Esophagus squamous epithelium (tissue), 5 donors: ENCODE measurements around the gene FABP6. TPM values are rescaled to one million over a fixed set of nuclear protein-coding genes. Genes with fewer than 3 reads are reported as not detected.

Experiments
- DNase-seq: peaks from one replicate; lab custom pipeline; 2025; lab: John Stamatoyannopoulos, UW
- H3K27ac ChIP-seq, 4 donors: fragments of 200-600 bp; sonication (generic); one replicate each; pipeline ENCODE4 v1.5.1; 2016 to 2019; ENCODE audit warnings: mild to moderate bottlenecking in 1 of 4
- H3K27me3 ChIP-seq, 4 donors: fragments of 200-600 bp; sonication (generic); 1 replicate in 3 of 4; 2 replicates in 1 of 4; pipeline versions ENCODE4 v1.5.1 to v1.6.0; 2017 to 2021; ENCODE audit warnings: antibody characterized with exemption in 1 of 4
- H3K36me3 ChIP-seq, 3 donors: fragments of 200-600 bp; sonication (generic); one replicate each; pipeline ENCODE4 v1.5.1; 2016 to 2019
- H3K4me1 ChIP-seq, 3 donors: fragments of 200-600 bp; sonication (generic); one replicate each; pipeline ENCODE4 v1.5.1; 2017 to 2019
- H3K4me3 ChIP-seq, 4 donors: fragments of 200-600 bp; sonication (generic); 1 replicate in 3 of 4; 2 replicates in 1 of 4; pipeline ENCODE4 v1.5.1; 2016 to 2019; ENCODE audit warnings: mild to moderate bottlenecking in 2 of 4, moderate library complexity in 1 of 4
- H3K9me3 ChIP-seq, 3 donors: fragments of 200-600 bp; sonication (generic); one replicate each; pipeline ENCODE4 v1.5.1; 2016 to 2019
- CTCF ChIP-seq, 6 experiments: fragments of 450-650 bp in 4 of 6; fragments of 200-600 bp in 2 of 6; sonication (generic) in 2 of 6; IDR thresholded peaks; one replicate each; pipeline ENCODE4 v1.5.1; 2016 to 2019; ENCODE audit warnings: antibody characterized with exemption in 6 of 6, mild to moderate bottlenecking in 4 of 6, moderate library complexity in 4 of 6
- POLR2A ChIP-seq, 4 donors: fragments of 450-650 bp; IDR thresholded peaks; one replicate each; pipeline ENCODE4 v1.6.1; 2017; ENCODE audit warnings: antibody characterized with exemption in 4 of 4, mild to moderate bottlenecking in 4 of 4, moderate library complexity in 3 of 4
- WGBS, 2 donors: methylation state at CpG; one replicate each; pipeline ENCODE4 v1.1.5; 2018; 5-methylcytosine and 5-hydroxymethylcytosine counted together
- intact Hi-C: fragments of 100-400 bp; cut with DNase I; formaldehyde crosslinking; loops from one replicate; pipeline ENCODE4 v1.15.0; 2022
- total RNA-seq, 4 donors: library from RNA; depleted of rRNA; stranded (reverse); fragments of >200 nt; gene quantifications; one replicate each; pipeline ENCODE4 v1.1.0, GENCODE V29; 2016
- donor health status: DM: yes; HTN: yes; CAD: no.

Gene FABP6
- total RNA-seq, 4 donors from 2014 or later, result 7.2 TPM; not detected in 3

GRCh38 chr5:160219356-160219755 is 9.9 kb upstream of the FABP6 start:
- no peak for TF ChIP-seq POLR2A (IDR thresholded peaks at IDR 0.05)
- TF ChIP-seq CTCF (IDR thresholded peaks at IDR 0.05), result no peak
- Histone ChIP-seq H3K4me3 (no peak overlapping the region), H3K9me3 (no peaks in the 10 kb centered on the region), H3K27me3 (no peaks in the 10 kb centered on the region), H3K4me1 (no peaks in the 10 kb centered on the region), H3K36me3 (no peaks in the 10 kb centered on the region), H3K27ac (no peak overlapping the region)
- WGBS, 2 donors, result 69 to 71% methylated on average over 3 to 4 of the region's 4 CpGs
- intact Hi-C loops, result no loop called here
- DNase-seq, result no peak

- TF ChIP-seq POLR2A (IDR thresholded peaks at IDR 0.05) (no peak), CTCF (IDR thresholded peaks at IDR 0.05) (no peak)
- H3K27me3 ChIP-seq, result no peaks in the 10 kb centered on the region
- no peak overlapping the region for H3K4me3 ChIP-seq
- DNase-seq, result no peak
- no peak overlapping the region for H3K27ac ChIP-seq
- no peaks in the 10 kb centered on the region for H3K36me3 ChIP-seq
- WGBS, 2 donors, result 83 to 87% methylated on average over 3 of the region's 3 CpGs
- H3K4me1 ChIP-seq, result no peaks in the 10 kb centered on the region
- H3K9me3 ChIP-seq, result no peaks in the 10 kb centered on the region
- intact Hi-C loops, result no loop called here
These were observed 8.2 kb upstream of the FABP6 start for GRCh38 chr5:160221082-160221481.

DNA sequence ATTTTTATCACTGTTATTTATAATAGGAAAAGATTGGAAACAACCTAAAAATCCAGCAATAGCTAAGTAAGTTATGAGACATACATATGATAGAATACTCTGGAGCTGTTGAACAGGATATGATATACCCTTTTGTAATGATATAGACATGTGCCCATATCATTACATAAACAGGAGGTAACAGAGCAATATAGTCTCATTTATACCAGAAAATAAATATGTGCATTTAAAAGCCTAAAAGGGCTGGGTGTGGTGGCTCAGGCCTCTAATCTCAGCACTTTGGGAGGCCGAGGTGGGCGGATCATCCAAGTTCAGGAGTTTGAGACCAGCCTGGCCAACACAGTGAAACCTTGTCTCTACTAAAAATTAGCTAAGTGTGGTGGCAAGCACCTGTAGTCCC is 2.3 kb upstream of the FABP6 start:
- no peaks in the 10 kb centered on the region for H3K9me3 ChIP-seq
- DNase-seq, result no peak
- intact Hi-C loops, result no loop called here
- no peak overlapping the region for H3K4me3 ChIP-seq
- TF ChIP-seq POLR2A (IDR thresholded peaks at IDR 0.05), result no peak
- peaks cover 3 to 27% (median 4%) of the 10 kb centered on the region in 3 donors for H3K4me1 ChIP-seq
- no peaks in the 10 kb centered on the region for H3K27me3 ChIP-seq
- H3K27ac ChIP-seq, result no peak overlapping the region
- H3K36me3 ChIP-seq, result no peaks in the 10 kb centered on the region
- WGBS, 2 donors, result 89 to 94% methylated on average over 2 of the region's 2 CpGs

DNA sequence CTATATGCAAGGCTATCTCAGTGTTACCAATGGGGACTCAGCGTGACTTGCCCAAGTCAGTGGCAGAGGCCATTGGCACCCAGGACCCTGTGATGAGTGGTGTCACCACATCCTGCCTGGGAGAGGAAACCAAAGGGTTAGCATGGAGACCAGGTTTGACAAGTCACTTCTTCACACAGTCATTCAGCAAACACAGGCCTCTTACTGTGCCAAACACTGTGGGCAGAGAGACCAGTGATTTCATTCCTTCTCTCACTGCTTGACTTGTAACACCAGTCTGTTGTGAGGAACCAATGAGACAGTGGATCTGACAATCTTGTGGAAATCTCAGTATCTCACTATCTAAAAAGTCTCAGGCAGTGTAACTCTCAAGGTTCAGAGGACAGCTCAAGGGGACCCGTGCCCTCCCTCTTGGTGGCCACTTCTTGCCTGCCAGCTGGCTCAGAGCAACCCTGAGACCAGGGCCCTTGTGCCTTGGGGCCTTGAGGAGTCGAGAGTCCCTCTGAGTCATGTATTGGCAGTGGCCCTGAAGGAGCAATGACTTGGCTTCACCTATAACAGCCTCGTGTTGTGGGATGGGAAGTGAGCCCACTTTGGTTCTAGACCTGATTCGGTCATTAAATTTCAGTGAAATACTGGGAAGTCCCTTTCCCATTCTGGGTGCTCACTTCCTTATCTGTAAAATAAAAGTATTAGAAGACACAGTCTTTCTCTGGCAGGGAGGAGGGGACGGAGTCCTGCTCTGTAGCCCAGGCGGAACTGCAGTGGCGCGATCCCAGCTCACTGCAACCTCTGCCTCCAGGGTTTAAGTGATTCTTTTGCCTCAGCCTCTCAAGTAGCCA is 1.6 kb downstream of the FABP6 start:
- DNase-seq, result no peak
- Histone ChIP-seq H3K27me3 (no peaks in the 10 kb centered on the region), H3K27ac (peak overlapping the region; percentile 67 to 80 (median 76)), H3K4me1 (peaks cover 3 to 44% (median 4%) of the 10 kb centered on the region in 3 donors), H3K4me3 (no peak overlapping the region), H3K36me3 (no peaks in the 10 kb centered on the region), H3K9me3 (no peaks in the 10 kb centered on the region)
- 48 to 63% methylated on average over 7 of the region's 9 CpGs for WGBS, 2 donors
- intact Hi-C loops, result no loop called here
- no peak for TF ChIP-seq CTCF (IDR thresholded peaks at IDR 0.05)
- no peak for TF ChIP-seq POLR2A (IDR thresholded peaks at IDR 0.05)

DNA sequence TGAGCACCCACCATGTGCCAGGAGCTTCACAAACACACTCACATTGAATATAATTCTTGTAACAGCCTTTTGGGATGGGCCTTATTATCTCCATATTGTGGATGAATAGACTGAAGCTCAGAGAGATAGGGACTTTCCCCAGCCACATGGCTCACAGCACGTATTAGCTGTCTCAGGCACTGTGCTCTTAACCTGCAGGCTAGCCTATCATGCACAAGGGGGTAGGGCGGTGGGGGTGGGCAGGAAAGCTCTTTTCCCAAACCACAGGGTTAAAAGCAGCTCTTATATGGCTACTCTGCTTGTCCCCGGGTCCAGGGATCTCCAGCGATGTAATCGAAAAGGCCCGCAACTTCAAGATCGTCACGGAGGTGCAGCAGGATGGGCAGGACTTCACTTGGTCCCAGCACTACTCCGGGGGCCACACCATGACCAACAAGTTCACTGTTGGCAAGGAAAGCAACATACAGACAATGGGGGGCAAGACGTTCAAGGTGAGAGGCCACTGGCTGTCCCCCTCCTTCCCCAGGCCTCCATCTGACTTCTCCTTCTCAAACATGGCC is 2.6 kb downstream of the FABP6 start:
- Histone ChIP-seq H3K27ac (peak overlapping the region in 2 of 4 donors; percentile 77 to 80), H3K4me3 (no peak overlapping the region), H3K9me3 (no peaks in the 10 kb centered on the region), H3K4me1 (peaks cover 3 to 44% (median 4%) of the 10 kb centered on the region in 3 donors), H3K27me3 (no peaks in the 10 kb centered on the region), H3K36me3 (no peaks in the 10 kb centered on the region)
- no peak for TF ChIP-seq POLR2A (IDR thresholded peaks at IDR 0.05)
- TF ChIP-seq CTCF (IDR thresholded peaks at IDR 0.05), result no peak
- no peak for DNase-seq
- intact Hi-C loops, result no loop called here
- whole genome bisulfite sequencing, 2 donors, result 41 to 66% methylated on average over 2 to 7 of the region's 10 CpGs
